Heart left ventricle (tissue), 13 donors: Measurements from ENCODE around the gene FGF14.

Experiments used
- POLR2A ChIP-seq, 2 donors: fragments of 450-650 bp; IDR thresholded peaks; one replicate each; pipeline ENCODE4 v1.6.1; 2017; ENCODE audit warnings: antibody characterized with exemption in 2 of 2, mild to moderate bottlenecking in 2 of 2, moderate library complexity in 2 of 2
- TF ChIP-seq, protein P1 (sequence below), 12 donors: fragments of 200-600 bp; sonication (generic) in 4 of 12; IDR thresholded peaks; one replicate each; pipeline versions ENCODE4 v1.5.0 to v1.8.0; 2018 to 2022; ENCODE audit warnings: antibody characterized with exemption in 12 of 12, mild to moderate bottlenecking in 5 of 12
- donor health status: ischemic (EF 13 %, LVEDD 7.1; RV severe dilation, severe dysfunction).
- donor health status: DM: no; HTN: yes; CAD: no.
- donor health status: DM: no; HTN: no; CAD: no.
- donor health status: ischemic (EF 25% LVEDD 6.9; RV normal size, moderate dysfunction).
- donor health status: ischemic (EF 25% LVEDD 5.7; RV mildly dilated, moderate dysfunction).
- donor health status: ischemic (EF 35%, LVEDD 5.7; RV mildly dilated, moderate dysfunction).
- donor health status: nonischemic (EF 11% LVEDD 7.7; RV severe dilation, severe dysfunction).
- donor health status: DM: yes; HTN: yes; CAD: no.
- donor health status: PGD.
- donor health status: ischemic (EF 29% LVEDD 5.4; RV normal size, mild dysfunction).
- donor health status: nonischemic (EF 23%, LVEDD 6.1; RV moderate dilation, normal function).

DNA sequence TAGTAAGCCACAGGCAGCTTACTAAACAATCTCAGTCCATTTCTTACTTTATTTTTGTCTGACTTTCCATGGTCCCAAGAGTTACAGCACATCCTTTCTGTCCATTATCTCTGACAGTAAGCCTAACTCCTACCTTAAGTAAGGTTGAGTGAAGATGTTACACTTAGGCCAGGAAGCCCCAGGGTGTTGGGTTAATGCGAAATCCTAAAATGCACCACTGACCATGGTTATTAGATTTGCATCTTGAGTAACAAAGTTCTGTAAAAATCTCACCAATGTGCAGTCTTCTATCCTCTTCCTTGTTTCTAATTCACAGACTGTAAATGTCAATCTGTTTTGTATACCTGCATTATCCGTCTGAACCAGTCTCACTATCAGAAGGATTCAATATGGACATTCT is 462.5 kb downstream of the FGF14 start:
- TF ChIP-seq, protein P1, sequence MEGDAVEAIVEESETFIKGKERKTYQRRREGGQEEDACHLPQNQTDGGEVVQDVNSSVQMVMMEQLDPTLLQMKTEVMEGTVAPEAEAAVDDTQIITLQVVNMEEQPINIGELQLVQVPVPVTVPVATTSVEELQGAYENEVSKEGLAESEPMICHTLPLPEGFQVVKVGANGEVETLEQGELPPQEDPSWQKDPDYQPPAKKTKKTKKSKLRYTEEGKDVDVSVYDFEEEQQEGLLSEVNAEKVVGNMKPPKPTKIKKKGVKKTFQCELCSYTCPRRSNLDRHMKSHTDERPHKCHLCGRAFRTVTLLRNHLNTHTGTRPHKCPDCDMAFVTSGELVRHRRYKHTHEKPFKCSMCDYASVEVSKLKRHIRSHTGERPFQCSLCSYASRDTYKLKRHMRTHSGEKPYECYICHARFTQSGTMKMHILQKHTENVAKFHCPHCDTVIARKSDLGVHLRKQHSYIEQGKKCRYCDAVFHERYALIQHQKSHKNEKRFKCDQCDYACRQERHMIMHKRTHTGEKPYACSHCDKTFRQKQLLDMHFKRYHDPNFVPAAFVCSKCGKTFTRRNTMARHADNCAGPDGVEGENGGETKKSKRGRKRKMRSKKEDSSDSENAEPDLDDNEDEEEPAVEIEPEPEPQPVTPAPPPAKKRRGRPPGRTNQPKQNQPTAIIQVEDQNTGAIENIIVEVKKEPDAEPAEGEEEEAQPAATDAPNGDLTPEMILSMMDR (IDR thresholded peaks at IDR 0.05) = no peak
- no peak for TF ChIP-seq POLR2A (IDR thresholded peaks at IDR 0.05)
